Measurements from ENCODE around the gene FBXW12.

The FBXW12 gene

GRCh38 chr3:48422272-48422671 is 50.3 kb downstream of the FBXW12 start:
- no peak for DNase-seq (ENCODE audit: low read depth, low spot score)

GRCh38 chr3:48422681-48423080 is 50.7 kb downstream of the FBXW12 start:
- DNase-seq (ENCODE audit: low read depth, low spot score), result no peak

GRCh38 chr3:48423241-48423882 is 51.3 kb downstream of the FBXW12 start:
- DNase-seq (ENCODE audit: low read depth, low spot score), result no peak

- no peak for DNase-seq (ENCODE audit: low read depth, low spot score)
Measured at GRCh38 chr3:48423883-48424695, 52.1 kb downstream of the FBXW12 start.

- no peak for DNase-seq (ENCODE audit: low read depth, low spot score)
Measured at GRCh38 chr3:48425281-48425812, 53.3 kb downstream of the FBXW12 start.

- DNase-seq (ENCODE audit: low read depth, low spot score), result no peak
Measured at GRCh38 chr3:48426401-48426909, 54.4 kb downstream of the FBXW12 start.

- DNase-seq (ENCODE audit: low read depth, low spot score), result no peak
Measured at GRCh38 chr3:48426944-48427629, 55.1 kb downstream of the FBXW12 start.

GRCh38 chr3:48427630-48427962 is 55.6 kb downstream of the FBXW12 start:
- no peak for DNase-seq (ENCODE audit: low read depth, low spot score)

GRCh38 chr3:48428088-48428571 is 56.1 kb downstream of the FBXW12 start:
- no peak for DNase-seq (ENCODE audit: low read depth, low spot score)

- no peak for DNase-seq (ENCODE audit: low read depth, low spot score)
Measured at GRCh38 chr3:48428572-48429316, 56.7 kb downstream of the FBXW12 start.

- no peak for DNase-seq (ENCODE audit: low read depth, low spot score)
Measured at GRCh38 chr3:48429317-48429959, 57.4 kb downstream of the FBXW12 start.

- no peak for DNase-seq (ENCODE audit: low read depth, low spot score)
Measured at GRCh38 chr3:48429960-48430707, 58.1 kb downstream of the FBXW12 start, which contains the start of gene PLXNB1. PLXNB1 (minus strand) TSS chr3:48430086; CDS start chr3:48424611, 5,475 bp downstream.

- DNase-seq (ENCODE audit: low read depth, low spot score), result no peak
Measured at GRCh38 chr3:48430708-48431101, 58.7 kb downstream of the FBXW12 start.

- no peak for DNase-seq (ENCODE audit: low read depth, low spot score)
Measured at GRCh38 chr3:48431224-48432029, 59.4 kb downstream of the FBXW12 start.

- DNase-seq (ENCODE audit: low read depth, low spot score), result no peak
Measured at GRCh38 chr3:48432411-48433371, 60.7 kb downstream of the FBXW12 start.

GRCh38 chr3:48433472-48434118 is 61.6 kb downstream of the FBXW12 start:
- DNase-seq (ENCODE audit: low read depth, low spot score), result no peak

GRCh38 chr3:48434591-48435222 is 62.7 kb downstream of the FBXW12 start:
- no peak for DNase-seq (ENCODE audit: low read depth, low spot score)

Data from smooth muscle cell of the brain vasculature (primary cell).